Astrocyte (in vitro differentiated cells and primary cell): ENCODE data around the gene CD48. TPM values are rescaled to one million over a fixed set of nuclear protein-coding genes. Genes with fewer than 3 reads are reported as not detected.

Source experiments
- DNase-seq: peaks from one replicate; pipeline ENCODE4 v3.0.0-alpha.2; 2010; ENCODE audit warnings: low read depth
- FAIRE-seq: peaks from 2 replicates; lab custom pipeline; 2011; peaks lifted over from hg19 to GRCh38; lab: Jason Lieb, UNC
- H2AFZ ChIP-seq: 2 replicates; pipeline ENCODE4 v1.6.0; 2012; ENCODE audit warnings: low read depth, low read length, inconsistent platforms
- H3K27ac ChIP-seq: 2 replicates; pipeline ENCODE4 v1.5.1; 2011; ENCODE audit warnings: low read depth, low read length, inconsistent platforms
- H3K27me3 ChIP-seq: 2 replicates; pipeline ENCODE4 v1.6.0; 2011; ENCODE audit warnings: low read length, inconsistent platforms; ENCODE audit not compliant: insufficient read depth
- H3K36me3 ChIP-seq: 2 replicates; pipeline ENCODE4 v1.5.1; 2011; ENCODE audit warnings: low read length, inconsistent platforms; ENCODE audit not compliant: insufficient read depth
- H3K4me1 ChIP-seq: 2 replicates; pipeline ENCODE4 v1.5.1; 2011; ENCODE audit warnings: low read length, inconsistent platforms; ENCODE audit not compliant: insufficient read depth
- H3K4me2 ChIP-seq: 2 replicates; pipeline ENCODE4 v1.6.0; 2012; ENCODE audit warnings: low read length, inconsistent platforms
- H3K4me3 ChIP-seq: 2 replicates; pipeline ENCODE4 v1.5.1; 2011; ENCODE audit warnings: low read depth, mild to moderate bottlenecking, low read length, inconsistent platforms; ENCODE audit not compliant: insufficient read depth
- H3K79me2 ChIP-seq: 2 replicates; pipeline ENCODE4 v1.6.0; 2012; ENCODE audit warnings: mild to moderate bottlenecking, low read length, inconsistent platforms; ENCODE audit not compliant: insufficient read depth
- H3K9ac ChIP-seq: 2 replicates; pipeline ENCODE4 v1.6.0; 2012; ENCODE audit warnings: mild to moderate bottlenecking, low read length, inconsistent platforms
- H3K9me3 ChIP-seq: 2 replicates; pipeline ENCODE4 v1.5.1; 2012; ENCODE audit warnings: low read depth, mild to moderate bottlenecking, low read length, inconsistent platforms; ENCODE audit not compliant: insufficient read depth
- H4K20me1 ChIP-seq: 2 replicates; pipeline ENCODE4 v1.6.0; 2012; ENCODE audit warnings: low read length, inconsistent platforms; ENCODE audit not compliant: insufficient read depth
- H3K27ac Mint-ChIP-seq: one replicate; pipeline ENCODE4 v1.8.0; 2021; ENCODE audit warnings: mild to moderate bottlenecking, mixed read lengths; ENCODE audit not compliant: unreplicated experiment
- H3K27me3 Mint-ChIP-seq: one replicate; pipeline ENCODE4 v1.8.0; 2021; ENCODE audit warnings: low read depth, mixed read lengths; ENCODE audit not compliant: unreplicated experiment
- H3K36me3 Mint-ChIP-seq: one replicate; pipeline ENCODE4 v1.8.0; 2021; ENCODE audit warnings: low read depth, mixed read lengths; ENCODE audit not compliant: unreplicated experiment
- H3K4me1 Mint-ChIP-seq: one replicate; pipeline ENCODE4 v1.8.0; 2021; ENCODE audit warnings: low read depth, mixed read lengths; ENCODE audit not compliant: unreplicated experiment
- H3K4me3 Mint-ChIP-seq: one replicate; pipeline ENCODE4 v1.8.0; 2021; ENCODE audit warnings: mild to moderate bottlenecking, moderate library complexity, mixed read lengths; ENCODE audit not compliant: unreplicated experiment
- H3K9me3 Mint-ChIP-seq: one replicate; pipeline ENCODE4 v1.8.0; 2021; ENCODE audit warnings: mild to moderate bottlenecking, mixed read lengths; ENCODE audit not compliant: unreplicated experiment
- EZH2 ChIP-seq: IDR thresholded peaks from 2 replicates; pipeline ENCODE4 v1.6.1; 2012; ENCODE audit warnings: mild to moderate bottlenecking, low read length, inconsistent platforms; ENCODE audit not compliant: insufficient read depth
- total RNA-seq: library from RNA; stranded (reverse); gene quantifications from 2 replicates; pipeline ENCODE4 v1.2.1, GENCODE V29; 2021
- TF ChIP-seq, protein P1 (sequence below): IDR thresholded peaks from 2 replicates; pipeline ENCODE4 v1.5.1; 2011; ENCODE audit warnings: low read depth, mild to moderate bottlenecking, inconsistent platforms, low read length, moderate library complexity; ENCODE audit not compliant: insufficient read depth

Gene CD48
- total RNA-seq, 1 donor from 2014 or later: not detected

DNA sequence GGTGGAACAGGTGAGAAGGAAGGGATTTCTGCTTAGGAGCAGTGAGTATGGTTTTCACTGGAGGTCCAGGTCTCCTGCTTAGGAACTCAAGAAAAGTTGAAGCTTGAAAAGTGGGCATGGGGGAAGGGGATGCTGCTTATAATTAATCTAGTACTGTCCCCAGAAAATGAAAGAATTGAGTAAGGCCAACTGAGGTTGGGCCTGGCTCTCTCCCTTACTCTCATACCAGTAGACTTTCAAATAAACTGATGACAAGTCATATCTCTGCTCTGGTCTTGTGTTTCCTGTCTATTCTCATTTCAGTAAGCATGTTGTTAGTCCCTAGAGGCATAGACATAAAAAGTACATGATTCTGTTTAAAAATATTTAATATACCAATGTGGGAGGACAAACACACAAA is 26.4 kb downstream of the CD48 start:
- TF ChIP-seq, protein P1, sequence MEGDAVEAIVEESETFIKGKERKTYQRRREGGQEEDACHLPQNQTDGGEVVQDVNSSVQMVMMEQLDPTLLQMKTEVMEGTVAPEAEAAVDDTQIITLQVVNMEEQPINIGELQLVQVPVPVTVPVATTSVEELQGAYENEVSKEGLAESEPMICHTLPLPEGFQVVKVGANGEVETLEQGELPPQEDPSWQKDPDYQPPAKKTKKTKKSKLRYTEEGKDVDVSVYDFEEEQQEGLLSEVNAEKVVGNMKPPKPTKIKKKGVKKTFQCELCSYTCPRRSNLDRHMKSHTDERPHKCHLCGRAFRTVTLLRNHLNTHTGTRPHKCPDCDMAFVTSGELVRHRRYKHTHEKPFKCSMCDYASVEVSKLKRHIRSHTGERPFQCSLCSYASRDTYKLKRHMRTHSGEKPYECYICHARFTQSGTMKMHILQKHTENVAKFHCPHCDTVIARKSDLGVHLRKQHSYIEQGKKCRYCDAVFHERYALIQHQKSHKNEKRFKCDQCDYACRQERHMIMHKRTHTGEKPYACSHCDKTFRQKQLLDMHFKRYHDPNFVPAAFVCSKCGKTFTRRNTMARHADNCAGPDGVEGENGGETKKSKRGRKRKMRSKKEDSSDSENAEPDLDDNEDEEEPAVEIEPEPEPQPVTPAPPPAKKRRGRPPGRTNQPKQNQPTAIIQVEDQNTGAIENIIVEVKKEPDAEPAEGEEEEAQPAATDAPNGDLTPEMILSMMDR: no peak
- TF ChIP-seq EZH2: no peak
- Histone ChIP-seq H3K4me2 (no peak overlapping the region), H3K9ac (no peak overlapping the region), H3K36me3 (no peaks in the 10 kb centered on the region), H3K27ac (no peak overlapping the region), H2AFZ (no peak overlapping the region), H4K20me1 (no peaks in the 10 kb centered on the region), H3K9me3 (no peaks in the 10 kb centered on the region), H3K4me3 (no peak overlapping the region), H3K4me1 (no peaks in the 10 kb centered on the region), H3K27me3 (no peaks in the 10 kb centered on the region), H3K79me2 (no peaks in the 10 kb centered on the region)
- Mint-ChIP-seq H3K27ac (no peak overlapping the region), H3K9me3 (peaks cover 2% of the 10 kb centered on the region), H3K4me3 (no peak overlapping the region), H3K36me3 (no peaks in the 10 kb centered on the region), H3K27me3 (peaks cover 19% of the 10 kb centered on the region), H3K4me1 (no peaks in the 10 kb centered on the region)
- DNase-seq (no peak), FAIRE-seq (no peak)

DNA sequence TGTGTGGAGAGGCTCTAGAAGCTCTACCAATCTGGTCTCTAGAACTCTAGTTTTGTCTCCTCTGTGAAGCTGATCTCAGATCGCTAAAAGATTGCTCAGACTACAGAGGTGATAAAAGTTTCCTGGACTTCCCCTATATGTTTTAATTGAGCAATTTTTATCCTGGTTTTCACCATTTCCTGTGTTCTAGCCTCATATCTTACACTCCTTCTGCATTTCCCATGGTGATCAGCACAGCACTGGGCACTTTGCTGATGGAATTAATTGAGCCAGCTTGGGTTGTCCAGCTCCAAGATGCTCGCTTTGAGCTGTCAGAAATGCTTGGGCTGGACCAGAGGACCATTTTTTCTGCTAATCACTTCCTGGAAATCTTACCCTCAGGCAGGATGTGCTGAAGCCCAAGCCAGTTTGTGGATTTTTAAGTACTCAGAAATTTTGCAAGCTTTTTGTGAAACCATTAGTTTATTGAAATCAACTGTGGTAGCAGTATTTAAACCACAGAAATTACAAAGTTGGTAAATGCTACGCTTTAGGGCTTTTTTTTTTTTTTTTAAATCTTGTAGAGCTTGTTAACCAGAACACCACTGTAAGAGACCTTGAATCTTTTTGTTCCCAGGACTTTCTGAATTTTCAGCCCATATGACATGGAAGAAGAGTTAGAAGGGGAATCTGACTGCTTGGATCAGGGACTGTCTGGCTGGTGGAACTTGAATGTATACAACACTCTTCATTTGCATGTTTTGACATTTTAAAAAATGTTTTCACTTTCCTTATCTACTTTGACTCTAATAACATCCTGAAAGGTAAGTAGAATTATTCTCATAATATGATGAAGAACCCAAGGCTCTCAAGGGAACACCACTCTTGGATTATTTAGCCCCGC is 28.4 kb downstream of the CD48 start:
- FAIRE-seq (no peak), DNase-seq (no peak)
- H3K4me3 Mint-ChIP-seq: no peak overlapping the region
- no peak for TF ChIP-seq EZH2
- TF ChIP-seq, protein P1: no peak
- Histone ChIP-seq H3K36me3 (no peaks in the 10 kb centered on the region), H4K20me1 (no peaks in the 10 kb centered on the region), H3K79me2 (no peaks in the 10 kb centered on the region), H3K4me2 (no peak overlapping the region), H3K9ac (no peak overlapping the region), H3K4me1 (no peaks in the 10 kb centered on the region), H3K27me3 (no peaks in the 10 kb centered on the region), H3K9me3 (no peaks in the 10 kb centered on the region), H2AFZ (no peak overlapping the region), H3K4me3 (no peak overlapping the region), H3K27ac (no peak overlapping the region)
- no peaks in the 10 kb centered on the region for H3K36me3 Mint-ChIP-seq
- H3K9me3 Mint-ChIP-seq: peaks cover 2% of the 10 kb centered on the region
- H3K27me3 Mint-ChIP-seq: peaks cover 28% of the 10 kb centered on the region
- no peaks in the 10 kb centered on the region for H3K4me1 Mint-ChIP-seq
- H3K27ac Mint-ChIP-seq: no peak overlapping the region

DNA sequence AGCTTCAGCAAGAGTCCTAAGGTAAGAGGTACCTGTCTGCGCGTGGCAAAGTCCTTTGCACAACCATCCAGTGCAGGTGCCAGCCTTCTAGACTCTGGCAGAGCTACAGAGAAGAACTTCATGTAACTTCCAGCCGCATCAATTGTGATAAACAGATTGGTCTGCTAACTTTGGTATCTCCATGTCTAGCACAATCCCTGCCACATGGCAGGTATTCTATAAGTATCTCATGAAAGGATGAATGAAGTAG is 29.8 kb downstream of the CD48 start:
- Mint-ChIP-seq H3K4me1 (no peaks in the 10 kb centered on the region), H3K27me3 (peaks cover 41% of the 10 kb centered on the region), H3K4me3 (no peak overlapping the region), H3K36me3 (no peaks in the 10 kb centered on the region), H3K27ac (no peak overlapping the region), H3K9me3 (no peaks in the 10 kb centered on the region)
- H3K27ac ChIP-seq: no peak overlapping the region
- H3K9ac ChIP-seq: no peak overlapping the region
- TF ChIP-seq, protein P1: no peak
- no peak for TF ChIP-seq EZH2
- H3K79me2 ChIP-seq: no peaks in the 10 kb centered on the region
- no peaks in the 10 kb centered on the region for H4K20me1 ChIP-seq
- H2AFZ ChIP-seq: no peak overlapping the region
- H3K4me2 ChIP-seq: no peak overlapping the region
- FAIRE-seq (no peak), DNase-seq (no peak)
- no peaks in the 10 kb centered on the region for H3K36me3 ChIP-seq
- H3K4me1 ChIP-seq: no peaks in the 10 kb centered on the region
- no peak overlapping the region for H3K4me3 ChIP-seq
- no peaks in the 10 kb centered on the region for H3K9me3 ChIP-seq
- H3K27me3 ChIP-seq: no peaks in the 10 kb centered on the region
